ENCODE results near the gene PNPLA6. TPM values are rescaled to one million over a fixed set of nuclear protein-coding genes. Genes with fewer than 3 reads are reported as not detected.

Gene PNPLA6
- total RNA-seq, 2 experiments from 2014 or later, result 166 to 173 TPM

- no peak overlapping the region for H3K27ac Mint-ChIP-seq
- peaks cover 30% of the 10 kb centered on the region for H3K27me3 Mint-ChIP-seq (ENCODE audit: low read depth)
- DNase-seq (no peak), ATAC-seq (no peak)
- POLR2A ChIA-PET, result no interaction called here
- CTCF ChIA-PET, result interaction anchor here (1.0 kb wide), 1 partner anchor 8 kb away, joined by 3 read pairs; a partner anchor contains a TSS
- no peaks in the 10 kb centered on the region for H3K9me3 Mint-ChIP-seq (ENCODE audit: insufficient read depth)
- no peak overlapping the region for H3K4me3 Mint-ChIP-seq
- peaks cover 3% of the 10 kb centered on the region for H3K4me1 Mint-ChIP-seq (ENCODE audit: low read depth)
- no peaks in the 10 kb centered on the region for H3K36me3 Mint-ChIP-seq (ENCODE audit: low read depth)
These were observed 30.2 kb upstream of the PNPLA6 start for GRCh38 chr19:7505288-7505681.

- H3K27me3 Mint-ChIP-seq (ENCODE audit: low read depth), result peaks cover 26% of the 10 kb centered on the region
- H3K4me1 Mint-ChIP-seq (ENCODE audit: low read depth), result peaks cover 3% of the 10 kb centered on the region
- H3K4me3 Mint-ChIP-seq, result no peak overlapping the region
- peak; percentile 38 for ATAC-seq
- ChIA-PET CTCF (interaction anchor here (1.0 kb wide), 1 partner anchor 9 kb away, joined by 3 read pairs; a partner anchor contains a TSS), POLR2A (no interaction called here)
- no peak overlapping the region for H3K27ac Mint-ChIP-seq
- DNase-seq, result no peak
- no peaks in the 10 kb centered on the region for H3K36me3 Mint-ChIP-seq (ENCODE audit: low read depth)
- H3K9me3 Mint-ChIP-seq (ENCODE audit: insufficient read depth), result no peaks in the 10 kb centered on the region
These were observed 29.7 kb upstream of the PNPLA6 start for GRCh38 chr19:7505682-7506384.

- DNase-seq (peak; percentile 64), ATAC-seq (peak; percentile 74)
- Mint-ChIP-seq H3K4me1 (ENCODE audit: low read depth) (peaks cover 3% of the 10 kb centered on the region), H3K4me3 (no peak overlapping the region), H3K9me3 (ENCODE audit: insufficient read depth) (no peaks in the 10 kb centered on the region), H3K27ac (no peak overlapping the region), H3K27me3 (ENCODE audit: low read depth) (peaks cover 20% of the 10 kb centered on the region), H3K36me3 (ENCODE audit: low read depth) (no peaks in the 10 kb centered on the region)
- ChIA-PET CTCF (no interaction called here), POLR2A (no interaction called here)
These were observed 28.9 kb upstream of the PNPLA6 start for GRCh38 chr19:7506385-7507328.

- CTCF ChIA-PET, result no interaction called here
- DNase-seq, result no peak
- Mint-ChIP-seq H3K9me3 (ENCODE audit: insufficient read depth) (no peaks in the 10 kb centered on the region), H3K27ac (no peak overlapping the region), H3K36me3 (ENCODE audit: low read depth) (no peaks in the 10 kb centered on the region), H3K4me3 (no peak overlapping the region), H3K4me1 (ENCODE audit: low read depth) (peaks cover 3% of the 10 kb centered on the region), H3K27me3 (ENCODE audit: low read depth) (peaks cover 10% of the 10 kb centered on the region)
- ATAC-seq, result peak; percentile 35
- POLR2A ChIA-PET, result no interaction called here
These were observed 27.6 kb upstream of the PNPLA6 start for GRCh38 chr19:7507884-7508283.

GRCh38 chr19:7509625-7510024 lies 25.9 kb upstream of the PNPLA6 start:
- POLR2A ChIA-PET, result no interaction called here
- no peaks in the 10 kb centered on the region for H3K9me3 Mint-ChIP-seq (ENCODE audit: insufficient read depth)
- no peak overlapping the region for H3K4me3 Mint-ChIP-seq
- CTCF ChIA-PET, result interaction anchor here (1.0 to 1.2 kb wide), 2 partner anchors 12 to 16 kb away, joined by 3 read pairs; a partner anchor contains a TSS
- H3K4me1 Mint-ChIP-seq (ENCODE audit: low read depth), result peaks cover 3% of the 10 kb centered on the region
- no peaks in the 10 kb centered on the region for H3K36me3 Mint-ChIP-seq (ENCODE audit: low read depth)
- DNase-seq (peak; percentile 46), ATAC-seq (no peak)
- H3K27ac Mint-ChIP-seq, result no peak overlapping the region
- peaks cover 12% of the 10 kb centered on the region for H3K27me3 Mint-ChIP-seq (ENCODE audit: low read depth)

GRCh38 chr19:7512400-7512851 lies 23.1 kb upstream of the PNPLA6 start:
- ATAC-seq (no peak), DNase-seq (no peak)
- peaks cover 11% of the 10 kb centered on the region for H3K4me1 Mint-ChIP-seq (ENCODE audit: low read depth)
- no peak overlapping the region for H3K27ac Mint-ChIP-seq
- peaks cover 20% of the 10 kb centered on the region for H3K27me3 Mint-ChIP-seq (ENCODE audit: low read depth)
- no peaks in the 10 kb centered on the region for H3K36me3 Mint-ChIP-seq (ENCODE audit: low read depth)
- ChIA-PET POLR2A (no interaction called here), CTCF (interaction anchor here (1.4 to 1.5 kb wide), 2 partner anchors 146 to 158 kb away, joined by 4 read pairs; no protein-coding TSS in a partner anchor)
- H3K9me3 Mint-ChIP-seq (ENCODE audit: insufficient read depth), result no peaks in the 10 kb centered on the region
- no peak overlapping the region for H3K4me3 Mint-ChIP-seq

- H3K27me3 Mint-ChIP-seq (ENCODE audit: low read depth), result peaks cover 20% of the 10 kb centered on the region
- no peaks in the 10 kb centered on the region for H3K9me3 Mint-ChIP-seq (ENCODE audit: insufficient read depth)
- no peak for DNase-seq
- H3K4me1 Mint-ChIP-seq (ENCODE audit: low read depth), result peaks cover 11% of the 10 kb centered on the region
- CTCF ChIA-PET, result interaction anchor here (1.2 kb wide), 1 partner anchor 8 kb away, joined by 3 read pairs; no protein-coding TSS in a partner anchor
- no peaks in the 10 kb centered on the region for H3K36me3 Mint-ChIP-seq (ENCODE audit: low read depth)
- H3K27ac Mint-ChIP-seq, result no peak overlapping the region
- no peak for ATAC-seq
- H3K4me3 Mint-ChIP-seq, result no peak overlapping the region
- POLR2A ChIA-PET, result no interaction called here
These were observed 21.5 kb upstream of the PNPLA6 start for GRCh38 chr19:7513809-7514642.

- H3K4me3 Mint-ChIP-seq, result peak overlapping the region; percentile 68
- CTCF ChIA-PET, result interaction anchor here (1.5 kb wide), 2 partner anchors 53 to 166 kb away, joined by 3 to 4 read pairs; partner anchors contain the start of gene TRAPPC5
- ATAC-seq (no peak), DNase-seq (no peak)
- H3K36me3 Mint-ChIP-seq (ENCODE audit: low read depth), result no peaks in the 10 kb centered on the region
- H3K9me3 Mint-ChIP-seq (ENCODE audit: insufficient read depth), result no peaks in the 10 kb centered on the region
- H3K27me3 Mint-ChIP-seq (ENCODE audit: low read depth), result peaks cover 20% of the 10 kb centered on the region
- peak overlapping the region; percentile 86 for H3K27ac Mint-ChIP-seq
- H3K4me1 Mint-ChIP-seq (ENCODE audit: low read depth), result peaks cover 11% of the 10 kb centered on the region
- POLR2A ChIA-PET, result no interaction called here
These were observed 20.3 kb upstream of the PNPLA6 start for GRCh38 chr19:7515110-7515644.

GRCh38 chr19:7515645-7516151 lies 19.8 kb upstream of the PNPLA6 start, which contains the start of gene ZNF358:
ZNF358 (plus strand) TSS chr19:7516103; CDS start chr19:7519243, 3,140 bp downstream.
- DNase-seq (peak; percentile 52), ATAC-seq (peak; percentile 86)
- peak within 1 kb of the TSS; percentile 68 for H3K4me3 Mint-ChIP-seq
- CTCF ChIA-PET, result interaction anchor here (1.0 to 1.5 kb wide), 3 partner anchors 18 to 165 kb away, joined by 3 to 4 read pairs (median 4); partner anchors contain the start of gene TRAPPC5
- POLR2A ChIA-PET, result no interaction called here
- H3K4me1 Mint-ChIP-seq (ENCODE audit: low read depth), result peaks cover 11% of the 10 kb centered on the region
- H3K27me3 Mint-ChIP-seq (ENCODE audit: low read depth), result peaks cover 20% of the 10 kb centered on the region
- peak within 1 kb of the TSS; percentile 86 for H3K27ac Mint-ChIP-seq
- no peaks in the 10 kb centered on the region for H3K9me3 Mint-ChIP-seq (ENCODE audit: insufficient read depth)
- no peaks in the 10 kb centered on the region for H3K36me3 Mint-ChIP-seq (ENCODE audit: low read depth)

GRCh38 chr19:7516333-7516732 lies 19.2 kb upstream of the PNPLA6 start:
- peaks cover 11% of the 10 kb centered on the region for H3K4me1 Mint-ChIP-seq (ENCODE audit: low read depth)
- peak overlapping the region; percentile 39 for H3K27ac Mint-ChIP-seq
- ChIA-PET POLR2A (interaction anchor here (0.7 kb wide), 1 partner anchor 1919 kb away, joined by 3 read pairs; the partner anchor contains the start of gene ZNF266), CTCF (interaction anchor here (1.0 to 1.5 kb wide), 3 partner anchors 19 to 164 kb away, joined by 3 to 4 read pairs (median 4); partner anchors contain the start of gene TRAPPC5)
- DNase-seq (no peak), ATAC-seq (no peak)
- H3K4me3 Mint-ChIP-seq, result peak overlapping the region; percentile 68
- H3K36me3 Mint-ChIP-seq (ENCODE audit: low read depth), result no peaks in the 10 kb centered on the region
- peaks cover 20% of the 10 kb centered on the region for H3K27me3 Mint-ChIP-seq (ENCODE audit: low read depth)
- no peaks in the 10 kb centered on the region for H3K9me3 Mint-ChIP-seq (ENCODE audit: insufficient read depth)

All from activated CD8-positive, alpha-beta T cell treated with anti-CD3 and anti-CD28 coated beads, Interleukin-2, amount 10 ng/mL, durations not matched to agents 7 days and 5 days (primary cell).